T-cell (primary cell): ENCODE data around the gene NAT8L. TPM values are rescaled to one million over a fixed set of nuclear protein-coding genes. Genes with fewer than 3 reads are reported as not detected.
A peak's percentile ranks its signal among the peaks of the same experiment; 100 is the strongest.

ENCODE experiments used
- ATAC-seq, 4 experiments: fragments of 200-7000 bp in 3 of 4; fragments of 150-1000 bp in 1 of 4; cut with Tn5 transposase; replicated peaks in 1 of 4; 1 replicate in 3 of 4; 2 replicates in 1 of 4; pipeline ENCODE4 v1.10.0; 2021; ENCODE audit warnings: moderate library complexity in 3 of 4, mild to moderate bottlenecking in 2 of 4, moderate number of reproducible peaks in 1 of 4
- CTCF ChIA-PET, 2 donors: fragments of 300-600 bp; sonication (Branson Sonifier 250); formaldehyde crosslinking; loops; one replicate each; lab custom pipeline; 2022; ENCODE audit warnings: antibody characterized with exemption in 2 of 2; lab: Charles Lee
- POLR2A ChIA-PET, 2 donors: fragments of 300-600 bp; sonication (Branson Sonifier 250); formaldehyde crosslinking; loops; one replicate each; lab custom pipeline; 2022; ENCODE audit warnings: antibody characterized with exemption in 2 of 2; lab: Charles Lee
- DNase-seq, 35 experiments: peaks; one replicate each; pipeline versions ENCODE4 v3.0.0 to v3.0.0-alpha.2; 2013 to 2023
- H3K27ac ChIP-seq: one replicate; pipeline ENCODE4 v1.5.1; 2013; ENCODE audit warnings: low read length
- H3K27me3 ChIP-seq, 2 experiments: replicated peaks in 1 of 2; 1 replicate in 1 of 2; 2 replicates in 1 of 2; pipeline versions ENCODE4 v1.6.1 to v1.7.0; 2013; ENCODE audit warnings: low read length in 1 of 2, mixed read lengths in 1 of 2; ENCODE audit not compliant: control insufficient read depth in 2 of 2, insufficient read depth in 2 of 2; ENCODE audit errors: extremely low read depth in 1 of 2
- H3K36me3 ChIP-seq, 2 donors: 1 replicate in 1 of 2; 2 replicates in 1 of 2; pipeline versions ENCODE4 v1.6.1 to v1.7.0; 2013; ENCODE audit warnings: low read length in 1 of 2; ENCODE audit not compliant: control insufficient read depth in 2 of 2, insufficient read depth in 1 of 2; ENCODE audit errors: extremely low read depth in 1 of 2
- H3K4me1 ChIP-seq, 2 experiments: 1 replicate in 1 of 2; 2 replicates in 1 of 2; pipeline versions ENCODE4 v1.6.1 to v1.7.0; 2013; ENCODE audit warnings: low read length in 2 of 2, mixed read lengths in 1 of 2; ENCODE audit not compliant: insufficient read depth in 2 of 2, control insufficient read depth in 1 of 2; ENCODE audit errors: extremely low read depth in 1 of 2
- H3K4me3 ChIP-seq, 2 donors: 1 replicate in 1 of 2; 2 replicates in 1 of 2; pipeline versions ENCODE4 v1.5.1 to v1.7.0; 2013; ENCODE audit warnings: mild to moderate bottlenecking in 2 of 2, low read length in 1 of 2, moderate library complexity in 1 of 2; ENCODE audit not compliant: control insufficient read depth in 1 of 2; ENCODE audit errors: extremely low read depth in 1 of 2
- H3K9me3 ChIP-seq: 2 replicates; pipeline ENCODE4 v1.7.0; 2013
- H3K27ac Mint-ChIP-seq, 2 donors: one replicate each; pipeline ENCODE4 v1.8.0; 2020 to 2021; ENCODE audit warnings: mild to moderate bottlenecking in 2 of 2, mixed read lengths in 2 of 2
- H3K27me3 Mint-ChIP-seq, 2 donors: one replicate each; pipeline ENCODE4 v1.8.0; 2021 to 2022; ENCODE audit warnings: mixed read lengths in 2 of 2
- H3K36me3 Mint-ChIP-seq: one replicate; pipeline ENCODE4 v1.8.0; 2021; ENCODE audit warnings: mixed read lengths
- H3K4me1 Mint-ChIP-seq, 3 donors: one replicate each; pipeline ENCODE4 v1.8.0; 2020 to 2022; ENCODE audit warnings: mixed read lengths in 3 of 3, mild to moderate bottlenecking in 1 of 3
- H3K4me3 Mint-ChIP-seq, 3 donors: one replicate each; pipeline ENCODE4 v1.8.0; 2020 to 2022; ENCODE audit warnings: mild to moderate bottlenecking in 3 of 3, mixed read lengths in 3 of 3, moderate library complexity in 3 of 3
- H3K9me3 Mint-ChIP-seq, 3 donors: one replicate each; pipeline ENCODE4 v1.8.0; 2020 to 2022; ENCODE audit warnings: mixed read lengths in 3 of 3
- WGBS: methylation state at CpG from one replicate; pipeline ENCODE4 v1.1.5; 2013; ENCODE audit warnings: missing lambda C conversion rate; ENCODE audit not compliant: insufficient coverage; 5-methylcytosine and 5-hydroxymethylcytosine counted together
- total RNA-seq, 35 experiments: library from RNA in 6 of 35; stranded (reverse) in 6 of 35; fragments of 120-200 nt in 1 of 35; gene quantifications; one replicate each; pipeline versions ENCODE4 v1.2.1 to v1.2.4 and lab custom pipeline; 2013 to 2026

NAT8L gene
- total RNA-seq, 5 donors from 2014 or later (not counting 1 experiment from before 2014, with no cell fraction given), result 0.06 to 0.35 (median 0.11) TPM; not detected in 1

GRCh38 chr4:2082118-2082517 is 23.0 kb downstream of the NAT8L start:
- POLR2A ChIA-PET, result interaction anchor here in 1 of 2 donors (0.6 kb wide), 1 partner anchor 321 kb away, joined by 4 read pairs; no protein-coding TSS in a partner anchor
- peak in 1 of 35 experiments; percentile 15 for DNase-seq
- Histone ChIP-seq H3K27me3 (peaks cover 0 to 9% of the 10 kb centered on the region in 2 experiments), H3K4me1 (no peaks in the 10 kb centered on the region), H3K4me3 (no peak overlapping the region), H3K9me3 (no peaks in the 10 kb centered on the region), H3K27ac (no peak overlapping the region), H3K36me3 (no peaks in the 10 kb centered on the region)
- Mint-ChIP-seq H3K4me3 (no peak overlapping the region), H3K27me3 (no peaks in the 10 kb centered on the region), H3K4me1 (no peaks in the 10 kb centered on the region), H3K27ac (no peak overlapping the region), H3K9me3 (no peaks in the 10 kb centered on the region), H3K36me3 (no peaks in the 10 kb centered on the region)
- CTCF ChIA-PET, result interaction anchor here in 1 of 2 donors (0.6 kb wide), 1 partner anchor 158 kb away, joined by 6 read pairs; no protein-coding TSS in a partner anchor
- 86% methylated on average over 2 of the region's 3 CpGs for whole genome bisulfite sequencing
- ATAC-seq, result no peak

- no peak for ATAC-seq
- no peak overlapping the region for H3K27ac Mint-ChIP-seq
- POLR2A ChIA-PET, result no interaction called here
Measured at GRCh38 chr4:2082627-2083026, 23.5 kb downstream of the NAT8L start.

DNA sequence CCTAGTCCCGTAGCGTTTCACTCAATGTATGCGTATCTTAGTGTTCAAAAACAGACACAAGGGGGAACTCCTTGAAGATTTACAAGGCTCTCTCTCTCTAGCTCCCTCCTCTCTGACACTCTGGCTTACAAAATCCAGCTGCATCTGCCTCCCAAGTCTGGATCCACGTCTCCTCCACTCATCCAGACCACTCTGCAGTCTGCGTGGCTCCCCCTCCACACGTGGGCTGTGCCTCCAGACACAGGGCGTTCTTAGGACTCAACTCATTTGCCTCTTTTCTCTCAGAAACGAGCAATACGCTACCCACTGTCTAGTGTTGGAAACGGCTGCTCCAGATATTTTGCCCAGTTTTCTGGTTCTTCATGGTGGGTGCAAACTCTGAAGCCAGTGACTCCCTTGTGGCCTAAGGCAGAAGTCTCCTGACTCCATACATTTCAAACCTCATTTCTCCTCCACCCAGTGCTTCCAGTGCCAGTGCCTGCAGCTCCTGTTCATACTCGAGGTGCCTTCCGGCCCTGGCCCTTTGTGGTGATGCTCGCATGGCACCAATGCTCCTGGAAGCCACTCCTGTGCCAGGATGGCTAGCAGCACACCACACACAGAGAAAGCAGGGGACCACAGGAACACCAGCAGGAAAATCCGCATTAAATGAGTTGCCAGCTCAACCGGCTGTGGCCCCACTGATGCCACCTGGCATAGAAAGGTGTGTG is 24.1 kb downstream of the NAT8L start:
- no peaks in the 10 kb centered on the region for H3K36me3 ChIP-seq
- no peaks in the 10 kb centered on the region for H3K4me1 ChIP-seq
- ChIA-PET CTCF (no interaction called here), POLR2A (no interaction called here)
- no peak for ATAC-seq
- peaks cover 0 to 9% of the 10 kb centered on the region in 2 experiments for H3K27me3 ChIP-seq
- WGBS, result 83% methylated on average over 15 of the region's 15 CpGs
- H3K27ac ChIP-seq, result no peak overlapping the region
- no peak overlapping the region for H3K4me3 ChIP-seq
- H3K4me3 Mint-ChIP-seq, result no peak overlapping the region
- H3K27ac Mint-ChIP-seq, result no peak overlapping the region
- peaks cover 0 to 4% (median 0%) of the 10 kb centered on the region in 3 donors for H3K9me3 Mint-ChIP-seq
- H3K36me3 Mint-ChIP-seq, result no peaks in the 10 kb centered on the region
- no peaks in the 10 kb centered on the region for H3K27me3 Mint-ChIP-seq
- no peaks in the 10 kb centered on the region for H3K4me1 Mint-ChIP-seq
- no peaks in the 10 kb centered on the region for H3K9me3 ChIP-seq
- DNase-seq, result peak in 2 of 35 experiments; percentile 4 to 19

More at GRCh38 chr4:2082627-2083026, 23.5 kb downstream of the NAT8L start:
- H3K4me3 ChIP-seq, result no peak overlapping the region
- H3K27me3 ChIP-seq, result peaks cover 0 to 9% of the 10 kb centered on the region in 2 experiments
- CTCF ChIA-PET, result no interaction called here
- no peak overlapping the region for H3K27ac ChIP-seq
- 97% methylated on average over 3 of the region's 4 CpGs for WGBS
- Mint-ChIP-seq H3K4me1 (no peaks in the 10 kb centered on the region), H3K9me3 (peaks cover 0 to 3% (median 0%) of the 10 kb centered on the region in 3 donors), H3K36me3 (no peaks in the 10 kb centered on the region), H3K4me3 (no peak overlapping the region), H3K27me3 (no peaks in the 10 kb centered on the region)
- DNase-seq, result no peak
- H3K36me3 ChIP-seq, result no peaks in the 10 kb centered on the region
- H3K9me3 ChIP-seq, result no peaks in the 10 kb centered on the region
- no peaks in the 10 kb centered on the region for H3K4me1 ChIP-seq

GRCh38 chr4:2083826-2084160 is 24.7 kb downstream of the NAT8L start:
- H3K27ac ChIP-seq, result no peak overlapping the region
- H3K9me3 ChIP-seq, result no peaks in the 10 kb centered on the region
- H3K4me1 ChIP-seq, result no peaks in the 10 kb centered on the region
- Mint-ChIP-seq H3K4me1 (no peaks in the 10 kb centered on the region), H3K9me3 (peaks cover 0 to 4% (median 0%) of the 10 kb centered on the region in 3 donors), H3K27ac (no peak overlapping the region), H3K36me3 (no peaks in the 10 kb centered on the region), H3K4me3 (no peak overlapping the region), H3K27me3 (no peaks in the 10 kb centered on the region)
- ChIA-PET CTCF (no interaction called here), POLR2A (no interaction called here)
- peaks cover 0 to 9% of the 10 kb centered on the region in 2 experiments for H3K27me3 ChIP-seq
- WGBS, result 76% methylated on average over 6 of the region's 6 CpGs
- ATAC-seq (no peak), DNase-seq (peak in 1 of 35 experiments; percentile 4)
- no peak overlapping the region for H3K4me3 ChIP-seq
- H3K36me3 ChIP-seq, result no peaks in the 10 kb centered on the region

GRCh38 chr4:2084316-2084715 is 25.2 kb downstream of the NAT8L start:
- DNase-seq (peak in 2 of 35 experiments; percentile 2 to 3), ATAC-seq (no peak)
- Mint-ChIP-seq H3K27ac (no peak overlapping the region), H3K27me3 (no peaks in the 10 kb centered on the region), H3K9me3 (peaks cover 0 to 4% (median 0%) of the 10 kb centered on the region in 3 donors), H3K4me3 (no peak overlapping the region), H3K4me1 (no peaks in the 10 kb centered on the region), H3K36me3 (no peaks in the 10 kb centered on the region)
- ChIA-PET CTCF (no interaction called here), POLR2A (no interaction called here)
- no peaks in the 10 kb centered on the region for H3K9me3 ChIP-seq
- no peak overlapping the region for H3K27ac ChIP-seq
- H3K4me1 ChIP-seq, result no peaks in the 10 kb centered on the region
- peaks cover 0 to 9% of the 10 kb centered on the region in 2 experiments for H3K27me3 ChIP-seq
- no peaks in the 10 kb centered on the region for H3K36me3 ChIP-seq
- H3K4me3 ChIP-seq, result no peak overlapping the region
- 88% methylated on average over 13 of the region's 13 CpGs for WGBS

- Mint-ChIP-seq H3K27ac (no peak overlapping the region), H3K36me3 (no peaks in the 10 kb centered on the region), H3K4me1 (no peaks in the 10 kb centered on the region), H3K4me3 (no peak overlapping the region), H3K27me3 (no peaks in the 10 kb centered on the region), H3K9me3 (peaks cover 0 to 4% (median 0%) of the 10 kb centered on the region in 3 donors)
- peak in 1 of 35 experiments; percentile 2 for DNase-seq
- peaks cover 0 to 9% of the 10 kb centered on the region in 2 experiments for H3K27me3 ChIP-seq
- H3K4me1 ChIP-seq, result no peaks in the 10 kb centered on the region
- ATAC-seq, result no peak
- no peaks in the 10 kb centered on the region for H3K36me3 ChIP-seq
- 83% methylated on average over 7 of the region's 8 CpGs for WGBS
- ChIA-PET CTCF (no interaction called here), POLR2A (no interaction called here)
- H3K9me3 ChIP-seq, result no peaks in the 10 kb centered on the region
- H3K27ac ChIP-seq, result no peak overlapping the region
- H3K4me3 ChIP-seq, result no peak overlapping the region
Measured at GRCh38 chr4:2085496-2085901, 26.4 kb downstream of the NAT8L start.
